CD14-positive monocyte (primary cell): ENCODE results near the gene ABHD17B. TPM values are rescaled to one million over a fixed set of nuclear protein-coding genes. Genes with fewer than 3 reads are reported as not detected.

Experiments used
- DNase-seq, 3 donors: peaks; one replicate each; pipeline ENCODE4 v3.0.0-alpha.2; 2011 to 2022
- H2AFZ ChIP-seq: 2 replicates; pipeline ENCODE4 v1.6.0; 2012; ENCODE audit warnings: mild to moderate bottlenecking, low read depth, low read length, inconsistent platforms; ENCODE audit not compliant: insufficient read depth, poor library complexity, severe bottlenecking
- H3K27ac ChIP-seq, 2 donors: 1 replicate in 1 of 2; 2 replicates in 1 of 2; pipeline ENCODE4 v1.5.1; 2012 to 2013; ENCODE audit warnings: low read length in 2 of 2, control low read depth in 1 of 2, inconsistent platforms in 1 of 2, low read depth in 1 of 2, mild to moderate bottlenecking in 1 of 2
- H3K27me3 ChIP-seq, 2 donors: one replicate each; pipeline versions ENCODE4 v1.6.0 to v1.6.1; 2011 to 2013; ENCODE audit warnings: low read length in 2 of 2; ENCODE audit not compliant: control insufficient read depth in 2 of 2, insufficient read depth in 2 of 2
- H3K36me3 ChIP-seq, 2 donors: replicated peaks in 1 of 2; 1 replicate in 1 of 2; 2 replicates in 1 of 2; pipeline versions ENCODE4 v1.5.1 to v1.6.1; 2012 to 2013; ENCODE audit warnings: low read length in 2 of 2, control low read depth in 1 of 2, inconsistent platforms in 1 of 2, mild to moderate bottlenecking in 1 of 2; ENCODE audit not compliant: insufficient read depth in 2 of 2, control insufficient read depth in 1 of 2
- H3K4me1 ChIP-seq, 2 donors: 1 replicate in 1 of 2; 2 replicates in 1 of 2; pipeline versions ENCODE4 v1.5.1 to v1.6.1; 2012 to 2013; ENCODE audit warnings: low read length in 2 of 2, control low read depth in 1 of 2, inconsistent platforms in 1 of 2, mild to moderate bottlenecking in 1 of 2, moderate library complexity in 1 of 2; ENCODE audit not compliant: insufficient read depth in 2 of 2, control insufficient read depth in 1 of 2
- H3K4me2 ChIP-seq: replicated peaks from 2 replicates; pipeline ENCODE3; 2012; ENCODE audit warnings: low read length, moderate library complexity, mild to moderate bottlenecking; ENCODE audit not compliant: poor library complexity, severe bottlenecking; ENCODE audit errors: extremely low read depth
- H3K4me3 ChIP-seq, 3 experiments: fragments of 200-600 bp in 1 of 3; sonication (generic) in 1 of 3; replicated peaks in 1 of 3; 1 replicate in 2 of 3; 2 replicates in 1 of 3; pipeline ENCODE4 v1.5.1; 2011 to 2013; ENCODE audit warnings: low read length in 3 of 3, mild to moderate bottlenecking in 3 of 3, control low read depth in 2 of 3, low read depth in 2 of 3, inconsistent platforms in 1 of 3, moderate library complexity in 1 of 3
- H3K79me2 ChIP-seq: 2 replicates; pipeline ENCODE4 v1.6.0; 2012; ENCODE audit warnings: mild to moderate bottlenecking, control low read depth, inconsistent platforms, low read length, moderate library complexity; ENCODE audit not compliant: insufficient read depth
- H3K9ac ChIP-seq: 2 replicates; pipeline ENCODE4 v1.6.0; 2017; ENCODE audit warnings: low read length, mild to moderate bottlenecking; ENCODE audit not compliant: insufficient read depth, poor library complexity, severe bottlenecking
- H3K9me3 ChIP-seq, 2 donors: replicated peaks in 1 of 2; 1 replicate in 1 of 2; 2 replicates in 1 of 2; pipeline versions ENCODE4 v1.5.1 to v1.6.1; 2012 to 2013; ENCODE audit warnings: low read length in 2 of 2, control low read depth in 1 of 2; ENCODE audit not compliant: control insufficient read depth in 1 of 2, insufficient read depth in 1 of 2
- H4K20me1 ChIP-seq: 2 replicates; pipeline ENCODE4 v1.6.0; 2012; ENCODE audit warnings: mild to moderate bottlenecking, low read length, control low read depth, moderate library complexity; ENCODE audit not compliant: insufficient read depth
- H3K27ac Mint-ChIP-seq, 7 donors: one replicate each; pipeline ENCODE4 v1.8.0; 2020; ENCODE audit warnings: mild to moderate bottlenecking in 7 of 7, mixed read lengths in 7 of 7, moderate library complexity in 6 of 7, inconsistent platforms in 2 of 7
- H3K27me3 Mint-ChIP-seq, 3 donors: one replicate each; pipeline ENCODE4 v1.8.0; 2021 to 2022; ENCODE audit warnings: low read depth in 3 of 3, mild to moderate bottlenecking in 3 of 3, mixed read lengths in 3 of 3, moderate library complexity in 3 of 3, inconsistent platforms in 1 of 3
- H3K36me3 Mint-ChIP-seq, 2 donors: one replicate each; pipeline ENCODE4 v1.8.0; 2020; ENCODE audit warnings: mixed read lengths in 2 of 2, inconsistent platforms in 1 of 2, mild to moderate bottlenecking in 1 of 2
- H3K4me1 Mint-ChIP-seq: one replicate; pipeline ENCODE4 v1.8.0; 2020; ENCODE audit warnings: mild to moderate bottlenecking, mixed read lengths
- H3K4me3 Mint-ChIP-seq, 2 donors: one replicate each; pipeline ENCODE4 v1.8.0; 2020; ENCODE audit warnings: mild to moderate bottlenecking in 2 of 2, mixed read lengths in 2 of 2, moderate library complexity in 1 of 2
- H3K9me3 Mint-ChIP-seq, 7 donors: one replicate each; pipeline ENCODE4 v1.8.0; 2020 to 2022; ENCODE audit warnings: mixed read lengths in 7 of 7, mild to moderate bottlenecking in 6 of 7, moderate library complexity in 6 of 7, inconsistent platforms in 2 of 7
- CTCF ChIP-seq: fragments of 200-600 bp; IDR thresholded peaks from one replicate; pipeline ENCODE4 v1.8.0; 2022; ENCODE audit warnings: antibody characterized with exemption, mild to moderate bottlenecking
- WGBS: methylation state at CpG from one replicate; pipeline ENCODE4 v1.1.5; 2013; ENCODE audit warnings: missing lambda C conversion rate; ENCODE audit not compliant: insufficient coverage; 5-methylcytosine and 5-hydroxymethylcytosine counted together
- intact Hi-C, 2 donors: fragments of 100-400 bp; cut with micrococcal nuclease; formaldehyde crosslinking; loops; one replicate each; pipeline versions ENCODE4 v1.15.0 to v1.15.1; 2023
- polyA plus RNA-seq, 3 donors: library from polyadenylated mRNA; depleted of rRNA in 1 of 3; unstranded in 2 of 3; stranded (reverse) in 1 of 3; fragments of 300-500 nt in 2 of 3; fragments of >200 nt in 1 of 3; fragmentation: Illumina TruSeq in 2 of 3; gene quantifications; 1 replicate in 2 of 3; 2 replicates in 1 of 3; pipeline ENCODE4 v1.2.3, GENCODE V29; 2012 to 2021

The ABHD17B gene
- polyA plus RNA-seq, 3 donors = 4.1 to 12.8 (median 12.3) TPM

- Histone ChIP-seq H2AFZ (no peak overlapping the region), H3K4me1 (no peaks in the 10 kb centered on the region), H3K27me3 (no peaks in the 10 kb centered on the region), H3K79me2 (no peaks in the 10 kb centered on the region), H3K27ac (no peak overlapping the region), H3K9me3 (no peaks in the 10 kb centered on the region), H3K4me3 (no peak overlapping the region), H4K20me1 (no peaks in the 10 kb centered on the region), H3K9ac (no peak overlapping the region), H3K4me2 (no peak overlapping the region), H3K36me3 (no peaks in the 10 kb centered on the region)
- H3K4me1 Mint-ChIP-seq = no peaks in the 10 kb centered on the region
- no peaks in the 10 kb centered on the region for H3K36me3 Mint-ChIP-seq
- H3K4me3 Mint-ChIP-seq = no peak overlapping the region
- peaks cover 0 to 6% (median 4%) of the 10 kb centered on the region in 7 donors for H3K9me3 Mint-ChIP-seq
- H3K27me3 Mint-ChIP-seq = no peaks in the 10 kb centered on the region
- no peak overlapping the region for H3K27ac Mint-ChIP-seq
- TF ChIP-seq CTCF = no peak
- intact Hi-C loops = no loop called here
- no peak for DNase-seq
These were observed 66.2 kb downstream of the ABHD17B start for GRCh38 chr9:71844808-71845207.

- Mint-ChIP-seq H3K36me3 (no peaks in the 10 kb centered on the region), H3K27ac (no peak overlapping the region), H3K27me3 (peaks cover 0 to 2% (median 0%) of the 10 kb centered on the region in 3 donors), H3K4me1 (peaks cover 5% of the 10 kb centered on the region), H3K4me3 (no peak overlapping the region), H3K9me3 (peaks cover 0 to 13% (median 5%) of the 10 kb centered on the region in 7 donors)
- Histone ChIP-seq H3K79me2 (no peaks in the 10 kb centered on the region), H3K36me3 (no peaks in the 10 kb centered on the region), H4K20me1 (no peaks in the 10 kb centered on the region), H3K27me3 (no peaks in the 10 kb centered on the region), H3K9ac (no peak overlapping the region), H3K27ac (no peak overlapping the region), H3K4me3 (no peak overlapping the region), H2AFZ (no peak overlapping the region), H3K9me3 (no peaks in the 10 kb centered on the region), H3K4me1 (no peaks in the 10 kb centered on the region), H3K4me2 (no peak overlapping the region)
- WGBS = 95% methylated on average over 3 of the region's 5 CpGs
- no peak for TF ChIP-seq CTCF
- intact Hi-C loops = no loop called here
- no peak for DNase-seq
These were observed 71.3 kb downstream of the ABHD17B start for GRCh38 chr9:71839668-71840067.
